HepG2 (cell line): ENCODE data around the gene LST1. TPM values are rescaled to one million over a fixed set of nuclear protein-coding genes. Genes with fewer than 3 reads are reported as not detected.

Experiments
- GTF2F1 ChIP-seq: fragments of 150-350 bp; IDR thresholded peaks from 2 replicates; pipeline ENCODE4 v1.6.1; 2014; ENCODE audit warnings: low read length
- MTF2 ChIP-seq: sonication (generic); formaldehyde crosslinking; IDR thresholded peaks from 2 replicates; pipeline ENCODE4 v1.5.0; 2020; ENCODE audit warnings: missing genetic modification reagents, borderline replicate concordance
- NR2F1 ChIP-seq, 2 experiments: fragments of 450-650 bp in 1 of 2; formaldehyde crosslinking in 1 of 2; IDR thresholded peaks; 2 replicates each; pipeline versions ENCODE4 v1.5.0 to v1.6.1; 2016 to 2020; ENCODE audit warnings: mild to moderate bottlenecking in 1 of 2, missing compliant biosample characterization in 1 of 2, missing genetic modification reagents in 1 of 2, moderate library complexity in 1 of 2
- PHF8 ChIP-seq: sonication (generic); formaldehyde crosslinking; IDR thresholded peaks from 2 replicates; pipeline ENCODE4 v1.5.0; 2020; ENCODE audit warnings: missing genetic modification reagents
- TARDBP ChIP-seq: sonication (generic); formaldehyde crosslinking; IDR thresholded peaks from 2 replicates; pipeline ENCODE4 v1.8.0; 2022; ENCODE audit warnings: mild to moderate bottlenecking, missing genetic modification reagents
- ZNF646 ChIP-seq: sonication (generic); formaldehyde crosslinking; IDR thresholded peaks from 2 replicates; pipeline ENCODE4 v1.9.0; 2021; ENCODE audit warnings: mild to moderate bottlenecking, missing genetic modification reagents
- ZSCAN20 ChIP-seq: sonication (generic); formaldehyde crosslinking; IDR thresholded peaks from 2 replicates; pipeline ENCODE4 v1.4.0; 2020; ENCODE audit warnings: missing genetic modification reagents, mild to moderate bottlenecking, borderline replicate concordance
- polyA plus RNA-seq, 8 experiments: library from polyadenylated mRNA; depleted of rRNA in 3 of 8; stranded (reverse) in 7 of 8; unstranded in 1 of 8; fragments of >200 nt; fragmentation: Illumina TruSeq in 4 of 8; extraction: Trizol in 4 of 8; gene quantifications; 2 replicates each; pipeline versions ENCODE4 v1.2.1 to v1.2.3, GENCODE V29; 2011 to 2016; ENCODE audit warnings: low read depth in 4 of 8, missing spikeins in 1 of 8, mixed read lengths in 1 of 8; ENCODE audit not compliant: insufficient read depth in 1 of 8
- total RNA-seq, 5 experiments: library from RNA; depleted of rRNA; stranded (reverse); fragments of >200 nt; fragmentation: Illumina TruSeq; extraction: Trizol; gene quantifications; 2 replicates each; pipeline ENCODE4 v1.2.3, GENCODE V29; 2016; ENCODE audit warnings: low read depth in 1 of 5
- TF ChIP-seq, protein P1 (sequence below): sonication (generic); formaldehyde crosslinking; IDR thresholded peaks from 2 replicates; pipeline ENCODE4 v1.5.0; 2020; ENCODE audit warnings: missing genetic modification reagents, mild to moderate bottlenecking, borderline replicate concordance
- TF ChIP-seq, protein P2 (sequence below): sonication (generic); formaldehyde crosslinking; IDR thresholded peaks from 2 replicates; pipeline ENCODE4 v1.4.0; 2020; ENCODE audit warnings: mild to moderate bottlenecking, missing genetic modification reagents, borderline replicate concordance
- TF ChIP-seq, protein P3 (sequence below): sonication (generic); formaldehyde crosslinking; IDR thresholded peaks from 2 replicates; pipeline ENCODE4 v1.5.0; 2020; ENCODE audit warnings: mild to moderate bottlenecking, missing genetic modification reagents, borderline replicate concordance
- TF ChIP-seq, protein P4 (sequence below): sonication (generic); formaldehyde crosslinking; IDR thresholded peaks from 2 replicates; pipeline ENCODE4 v1.4.0; 2020; ENCODE audit warnings: missing genetic modification reagents

The LST1 gene
- total and polyA plus RNA-seq, 2 of the 13 experiments (the other 11 are each of a cell fraction or from before 2014, with no cell fraction given): not detected

GRCh38 chr6:31543639-31544038 is 42.4 kb upstream of the LST1 start (continued):
- TF ChIP-seq, protein P1, sequence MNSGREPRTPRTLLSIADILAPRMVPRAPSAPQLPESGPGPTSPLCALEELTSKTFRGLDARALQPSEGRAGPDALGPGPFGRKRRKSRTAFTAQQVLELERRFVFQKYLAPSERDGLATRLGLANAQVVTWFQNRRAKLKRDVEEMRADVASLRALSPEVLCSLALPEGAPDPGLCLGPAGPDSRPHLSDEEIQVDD (CRISPR knock-in tag): no peak
- TF ChIP-seq, protein P2, sequence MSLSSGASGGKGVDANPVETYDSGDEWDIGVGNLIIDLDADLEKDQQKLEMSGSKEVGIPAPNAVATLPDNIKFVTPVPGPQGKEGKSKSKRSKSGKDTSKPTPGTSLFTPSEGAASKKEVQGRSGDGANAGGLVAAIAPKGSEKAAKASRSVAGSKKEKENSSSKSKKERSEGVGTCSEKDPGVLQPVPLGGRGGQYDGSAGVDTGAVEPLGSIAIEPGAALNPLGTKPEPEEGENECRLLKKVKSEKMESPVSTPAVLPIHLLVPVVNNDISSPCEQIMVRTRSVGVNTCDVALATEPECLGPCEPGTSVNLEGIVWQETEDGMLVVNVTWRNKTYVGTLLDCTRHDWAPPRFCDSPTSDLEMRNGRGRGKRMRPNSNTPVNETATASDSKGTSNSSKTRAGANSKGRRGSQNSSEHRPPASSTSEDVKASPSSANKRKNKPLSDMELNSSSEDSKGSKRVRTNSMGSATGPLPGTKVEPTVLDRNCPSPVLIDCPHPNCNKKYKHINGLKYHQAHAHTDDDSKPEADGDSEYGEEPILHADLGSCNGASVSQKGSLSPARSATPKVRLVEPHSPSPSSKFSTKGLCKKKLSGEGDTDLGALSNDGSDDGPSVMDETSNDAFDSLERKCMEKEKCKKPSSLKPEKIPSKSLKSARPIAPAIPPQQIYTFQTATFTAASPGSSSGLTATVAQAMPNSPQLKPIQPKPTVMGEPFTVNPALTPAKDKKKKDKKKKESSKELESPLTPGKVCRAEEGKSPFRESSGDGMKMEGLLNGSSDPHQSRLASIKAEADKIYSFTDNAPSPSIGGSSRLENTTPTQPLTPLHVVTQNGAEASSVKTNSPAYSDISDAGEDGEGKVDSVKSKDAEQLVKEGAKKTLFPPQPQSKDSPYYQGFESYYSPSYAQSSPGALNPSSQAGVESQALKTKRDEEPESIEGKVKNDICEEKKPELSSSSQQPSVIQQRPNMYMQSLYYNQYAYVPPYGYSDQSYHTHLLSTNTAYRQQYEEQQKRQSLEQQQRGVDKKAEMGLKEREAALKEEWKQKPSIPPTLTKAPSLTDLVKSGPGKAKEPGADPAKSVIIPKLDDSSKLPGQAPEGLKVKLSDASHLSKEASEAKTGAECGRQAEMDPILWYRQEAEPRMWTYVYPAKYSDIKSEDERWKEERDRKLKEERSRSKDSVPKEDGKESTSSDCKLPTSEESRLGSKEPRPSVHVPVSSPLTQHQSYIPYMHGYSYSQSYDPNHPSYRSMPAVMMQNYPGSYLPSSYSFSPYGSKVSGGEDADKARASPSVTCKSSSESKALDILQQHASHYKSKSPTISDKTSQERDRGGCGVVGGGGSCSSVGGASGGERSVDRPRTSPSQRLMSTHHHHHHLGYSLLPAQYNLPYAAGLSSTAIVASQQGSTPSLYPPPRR (CRISPR knock-in tag): no peak
- no peak for TF ChIP-seq ZSCAN20 (CRISPR knock-in tag)
- TF ChIP-seq, protein P3, sequence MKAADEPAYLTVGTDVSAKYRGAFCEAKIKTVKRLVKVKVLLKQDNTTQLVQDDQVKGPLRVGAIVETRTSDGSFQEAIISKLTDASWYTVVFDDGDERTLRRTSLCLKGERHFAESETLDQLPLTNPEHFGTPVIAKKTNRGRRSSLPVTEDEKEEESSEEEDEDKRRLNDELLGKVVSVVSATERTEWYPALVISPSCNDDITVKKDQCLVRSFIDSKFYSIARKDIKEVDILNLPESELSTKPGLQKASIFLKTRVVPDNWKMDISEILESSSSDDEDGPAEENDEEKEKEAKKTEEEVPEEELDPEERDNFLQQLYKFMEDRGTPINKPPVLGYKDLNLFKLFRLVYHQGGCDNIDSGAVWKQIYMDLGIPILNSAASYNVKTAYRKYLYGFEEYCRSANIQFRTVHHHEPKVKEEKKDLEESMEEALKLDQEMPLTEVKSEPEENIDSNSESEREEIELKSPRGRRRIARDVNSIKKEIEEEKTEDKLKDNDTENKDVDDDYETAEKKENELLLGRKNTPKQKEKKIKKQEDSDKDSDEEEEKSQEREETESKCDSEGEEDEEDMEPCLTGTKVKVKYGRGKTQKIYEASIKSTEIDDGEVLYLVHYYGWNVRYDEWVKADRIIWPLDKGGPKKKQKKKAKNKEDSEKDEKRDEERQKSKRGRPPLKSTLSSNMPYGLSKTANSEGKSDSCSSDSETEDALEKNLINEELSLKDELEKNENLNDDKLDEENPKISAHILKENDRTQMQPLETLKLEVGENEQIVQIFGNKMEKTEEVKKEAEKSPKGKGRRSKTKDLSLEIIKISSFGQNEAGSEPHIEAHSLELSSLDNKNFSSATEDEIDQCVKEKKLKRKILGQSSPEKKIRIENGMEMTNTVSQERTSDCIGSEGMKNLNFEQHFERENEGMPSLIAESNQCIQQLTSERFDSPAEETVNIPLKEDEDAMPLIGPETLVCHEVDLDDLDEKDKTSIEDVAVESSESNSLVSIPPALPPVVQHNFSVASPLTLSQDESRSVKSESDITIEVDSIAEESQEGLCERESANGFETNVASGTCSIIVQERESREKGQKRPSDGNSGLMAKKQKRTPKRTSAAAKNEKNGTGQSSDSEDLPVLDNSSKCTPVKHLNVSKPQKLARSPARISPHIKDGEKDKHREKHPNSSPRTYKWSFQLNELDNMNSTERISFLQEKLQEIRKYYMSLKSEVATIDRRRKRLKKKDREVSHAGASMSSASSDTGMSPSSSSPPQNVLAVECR (CRISPR knock-in tag): peak; percentile 20; the same call in 1 of the 2 replicates
- no peak for TF ChIP-seq MTF2 (CRISPR knock-in tag)
- no peak for TF ChIP-seq ZNF646
- TF ChIP-seq NR2F1 (CRISPR knock-in tag; IDR thresholded peaks at IDR 0.05): 0 out of 4 replicates have a peak, but pooled peaks of 1 of the 2 experiments have one; percentile 24
- TF ChIP-seq, protein P4, sequence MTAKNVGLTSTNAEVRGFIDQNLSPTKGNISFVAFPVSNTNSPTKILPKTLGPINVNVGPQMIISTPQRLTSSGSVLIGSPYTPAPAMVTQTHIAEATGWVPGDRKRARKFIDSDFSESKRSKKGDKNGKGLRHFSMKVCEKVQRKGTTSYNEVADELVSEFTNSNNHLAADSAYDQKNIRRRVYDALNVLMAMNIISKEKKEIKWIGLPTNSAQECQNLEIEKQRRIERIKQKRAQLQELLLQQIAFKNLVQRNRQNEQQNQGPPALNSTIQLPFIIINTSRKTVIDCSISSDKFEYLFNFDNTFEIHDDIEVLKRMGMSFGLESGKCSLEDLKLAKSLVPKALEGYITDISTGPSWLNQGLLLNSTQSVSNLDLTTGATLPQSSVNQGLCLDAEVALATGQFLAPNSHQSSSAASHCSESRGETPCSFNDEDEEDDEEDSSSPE: no peak
- TF ChIP-seq GTF2F1: no peak
- TF ChIP-seq PHF8 (CRISPR knock-in tag): no peak
- no peak for TF ChIP-seq TARDBP
